ENCODE results near the gene TXLNA. TPM values are rescaled to one million over a fixed set of nuclear protein-coding genes. Genes with fewer than 3 reads are reported as not detected.

TXLNA gene
- total RNA-seq, 1 experiment from 2014 or later: 67.3 TPM

DNA sequence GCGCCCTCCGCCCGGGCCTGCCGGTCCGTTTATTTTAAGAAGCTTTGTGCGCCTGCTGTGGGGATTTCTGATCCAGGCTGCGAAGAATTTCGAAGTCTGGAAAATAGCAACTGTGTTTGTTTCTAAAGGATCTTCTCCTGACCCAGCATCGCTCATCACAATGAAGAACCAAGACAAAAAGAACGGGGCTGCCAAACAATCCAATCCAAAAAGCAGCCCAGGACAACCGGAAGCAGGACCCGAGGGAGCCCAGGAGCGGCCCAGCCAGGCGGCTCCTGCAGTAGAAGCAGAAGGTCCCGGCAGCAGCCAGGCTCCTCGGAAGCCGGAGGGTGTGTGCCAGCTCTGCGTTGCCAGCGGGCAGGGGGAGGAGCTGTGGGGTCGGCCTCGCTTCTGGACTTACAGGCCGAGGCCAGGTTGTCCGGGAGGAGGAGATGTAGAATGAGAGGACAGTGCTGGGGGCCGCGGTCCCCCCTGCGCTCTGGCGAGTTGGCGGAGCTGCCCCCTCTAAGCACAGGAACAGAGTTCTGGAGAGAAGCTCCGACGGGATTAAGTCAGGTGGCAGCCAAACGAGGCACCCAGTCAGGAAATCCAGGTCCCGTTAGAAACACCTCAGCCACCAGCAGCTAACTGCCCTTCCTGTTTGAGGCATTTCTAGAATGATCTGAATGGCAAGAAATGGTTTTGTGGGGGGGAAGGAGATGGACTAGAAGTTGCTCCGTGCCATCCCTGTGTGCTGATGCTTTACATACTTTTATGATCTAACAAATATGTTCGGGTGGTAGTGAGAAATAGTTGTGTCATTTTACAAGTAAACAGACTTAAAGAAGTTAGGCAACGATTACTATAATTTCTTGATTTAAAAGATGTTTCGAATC lies 948 bp downstream of the TXLNA start:
- Histone ChIP-seq H3K18ac (ENCODE audit: insufficient read length, low read depth, low read length) (peak overlapping the region; percentile 20), H3K14ac (ENCODE audit: insufficient read depth, low read length) (peak overlapping the region; percentile 8; the same call in 1 of the 2 replicates), H3K4me2 (ENCODE audit: insufficient read depth, insufficient read length, low read length) (peak overlapping the region; percentile 77), H3K79me1 (ENCODE audit: insufficient read depth, low read depth, low read length, poor library complexity, severe bottlenecking) (peaks cover 6% of the 10 kb centered on the region), H2BK20ac (ENCODE audit: low read depth, low read length, poor library complexity, severe bottlenecking) (no peak overlapping the region), H2BK120ac (ENCODE audit: low read depth, low read length, poor library complexity, severe bottlenecking) (no peak overlapping the region), H4K91ac (ENCODE audit: insufficient read length, low read depth, low read length) (no peak overlapping the region), H3K9ac (ENCODE audit: extremely low read depth, insufficient read length, low read length) (peak overlapping the region; percentile 64), H3K23me2 (ENCODE audit: insufficient read length, low read depth, low read length, poor library complexity, severe bottlenecking) (peaks cover 7% of the 10 kb centered on the region), H2AFZ (ENCODE audit: low read length) (no peak overlapping the region), H3K4me1 (ENCODE audit: insufficient read depth, low read length) (peaks cover 6% of the 10 kb centered on the region), H2AK5ac (ENCODE audit: insufficient read length, low read length) (no peak overlapping the region), H3K27ac (ENCODE audit: insufficient read length, low read depth, low read length) (no peak overlapping the region), H4K20me1 (ENCODE audit: control insufficient read depth, insufficient read depth, insufficient read length) (no peaks in the 10 kb centered on the region), H3K9me3 (ENCODE audit: control insufficient read depth, low read depth, low read length) (no peaks in the 10 kb centered on the region), H4K5ac (ENCODE audit: insufficient read length, low read depth, low read length) (no peak overlapping the region), H3T11ph (ENCODE audit: low read length) (no peak overlapping the region), H3K23ac (ENCODE audit: insufficient read length, low read depth, low read length) (no peak overlapping the region), H3K4ac (ENCODE audit: low read depth, low read length) (no peak overlapping the region), H2BK15ac (ENCODE audit: low read depth, low read length) (no peak overlapping the region), H4K8ac (replicated peaks; ENCODE audit: insufficient read length, low read depth, low read length) (no peak overlapping the region), H3K79me2 (ENCODE audit: insufficient read depth, low read length) (peaks cover 4% of the 10 kb centered on the region; the same call in 1 of the 2 replicates), H3K27me3 (ENCODE audit: insufficient read depth, low read length) (no peaks in the 10 kb centered on the region), H2BK5ac (ENCODE audit: insufficient read length, low read length) (no peak overlapping the region), H3K56ac (ENCODE audit: insufficient read length, low read depth, low read length) (no peak overlapping the region), H2BK12ac (ENCODE audit: insufficient read length, low read depth, low read length) (no peak overlapping the region)
- H3K4me3 Mint-ChIP-seq: peak overlapping the region; percentile 92
- peaks cover 34 to 55% (median 45%) of the 10 kb centered on the region in 3 experiments for H3K36me3 Mint-ChIP-seq (ENCODE audit: insufficient read depth in 1 of 3, low read depth in 3 of 3)
- DNase-seq: peak; percentile 64
- no peaks in the 10 kb centered on the region for H3K9me3 Mint-ChIP-seq
- H3K27me3 Mint-ChIP-seq (ENCODE audit: low read depth): no peaks in the 10 kb centered on the region
- H3K27ac Mint-ChIP-seq: peak overlapping the region; percentile 93 to 98 (median 96)
- WGBS (ENCODE audit: extremely low coverage, insufficient read length, low lambda C conversion rate): no CpG with 5 or more reads among the region's 36 CpGs
- TF ChIP-seq, protein P1, sequence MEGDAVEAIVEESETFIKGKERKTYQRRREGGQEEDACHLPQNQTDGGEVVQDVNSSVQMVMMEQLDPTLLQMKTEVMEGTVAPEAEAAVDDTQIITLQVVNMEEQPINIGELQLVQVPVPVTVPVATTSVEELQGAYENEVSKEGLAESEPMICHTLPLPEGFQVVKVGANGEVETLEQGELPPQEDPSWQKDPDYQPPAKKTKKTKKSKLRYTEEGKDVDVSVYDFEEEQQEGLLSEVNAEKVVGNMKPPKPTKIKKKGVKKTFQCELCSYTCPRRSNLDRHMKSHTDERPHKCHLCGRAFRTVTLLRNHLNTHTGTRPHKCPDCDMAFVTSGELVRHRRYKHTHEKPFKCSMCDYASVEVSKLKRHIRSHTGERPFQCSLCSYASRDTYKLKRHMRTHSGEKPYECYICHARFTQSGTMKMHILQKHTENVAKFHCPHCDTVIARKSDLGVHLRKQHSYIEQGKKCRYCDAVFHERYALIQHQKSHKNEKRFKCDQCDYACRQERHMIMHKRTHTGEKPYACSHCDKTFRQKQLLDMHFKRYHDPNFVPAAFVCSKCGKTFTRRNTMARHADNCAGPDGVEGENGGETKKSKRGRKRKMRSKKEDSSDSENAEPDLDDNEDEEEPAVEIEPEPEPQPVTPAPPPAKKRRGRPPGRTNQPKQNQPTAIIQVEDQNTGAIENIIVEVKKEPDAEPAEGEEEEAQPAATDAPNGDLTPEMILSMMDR (conservative IDR thresholded peaks at IDR 0.05): no peak
- peaks cover 28 to 33% of the 10 kb centered on the region in 2 experiments for H3K4me1 Mint-ChIP-seq

Measured in H9 (cell line).